ENCODE results near the gene TTLL13. TPM values are rescaled to one million over a fixed set of nuclear protein-coding genes. Genes with fewer than 3 reads are reported as not detected.
"Not testable (repeated sequence)": the region's sequence is repeated elsewhere in the genome, so short reads cannot be mapped to it uniquely, and the experiment has no call there.

TTLL13 gene
- total and polyA plus RNA-seq, 2 donors (not counting 1 experiment from before 2014, with no cell fraction given): 0.33 to 0.42 TPM

GRCh38 chr15:90293040-90293810 lies 43.9 kb downstream of the TTLL13 start:
- peak overlapping the region; percentile 58 for H2AFZ ChIP-seq (ENCODE audit: insufficient read depth, low read depth, low read length, poor library complexity, severe bottlenecking)
- H3K9ac ChIP-seq (ENCODE audit: low read length); H3K27ac Mint-ChIP-seq; H3K9me3 Mint-ChIP-seq (ENCODE audit: insufficient read depth); H3K9me3 ChIP-seq (ENCODE audit: control extremely low read depth in 1 of 3, control insufficient read depth in 2 of 3, insufficient read depth in 1 of 3, low read length in 2 of 3); intact Hi-C loops (cut with micrococcal nuclease); H4K20me1 ChIP-seq (ENCODE audit: control insufficient read depth, insufficient read depth, low read length, poor library complexity, severe bottlenecking); H3K4me1 Mint-ChIP-seq; H3K79me2 ChIP-seq (ENCODE audit: control insufficient read depth, insufficient read depth, low read length); H3K4me3 ChIP-seq (ENCODE audit: control extremely low read depth in 1 of 5, extremely low read depth in 1 of 5, insufficient read depth in 1 of 5, low read depth in 2 of 5, low read length in 4 of 5); H3K36me3 ChIP-seq (replicated peaks in 1 of 2; ENCODE audit: control extremely low read depth in 1 of 2, control insufficient read depth in 1 of 2, extremely low read depth in 1 of 2, insufficient read depth in 2 of 2, low read length in 1 of 2); H3K27ac ChIP-seq (ENCODE audit: low read length in 2 of 2); H3K27me3 ChIP-seq (replicated peaks in 1 of 4; ENCODE audit: control extremely low read depth in 1 of 4, control insufficient read depth in 3 of 4, insufficient read depth in 4 of 4, low read length in 3 of 4); H3K4me1 ChIP-seq (ENCODE audit: control insufficient read depth in 2 of 2, insufficient read depth in 2 of 2, low read length in 2 of 2); H3K27me3 Mint-ChIP-seq: not testable (repeated sequence)
- peak overlapping the region; percentile 53 for H3K4me2 ChIP-seq (replicated peaks; ENCODE audit: low read depth, low read length, poor library complexity, severe bottlenecking)
- ChIA-PET POLR2A (interaction anchor here (0.6 kb wide), 1 partner anchor 537 kb away, joined by 3 read pairs; no protein-coding TSS in a partner anchor), CTCF (interaction anchor here (0.6 to 1.9 kb wide), 24 partner anchors 8 to 979 kb away, joined by 3 to 9 read pairs (median 3); partner anchors contain the start of genes CIB1, HDDC3 and IDH2)
- H3K4me3 Mint-ChIP-seq: peak overlapping the region; percentile 34
- 33% methylated on average over 9 of the region's 13 CpGs for WGBS (ENCODE audit: insufficient coverage)
- peak; percentile 54 for ATAC-seq (ENCODE audit: low read depth)
- peak; percentile 86 for TF ChIP-seq CTCF (IDR thresholded peaks at IDR 0.05)
- peak; percentile 75 for DNase-seq

GRCh38 chr15:90294159-90294558 lies 44.8 kb downstream of the TTLL13 start:
- H3K9me3 ChIP-seq (ENCODE audit: control extremely low read depth in 1 of 3, control insufficient read depth in 2 of 3, insufficient read depth in 1 of 3, low read length in 2 of 3): peaks cover 0 to 5% (median 0%) of the 10 kb centered on the region in 3 donors
- H3K27ac Mint-ChIP-seq: no peak overlapping the region
- no peaks in the 10 kb centered on the region for H3K27me3 ChIP-seq (replicated peaks in 1 of 4; ENCODE audit: control extremely low read depth in 1 of 4, control insufficient read depth in 3 of 4, insufficient read depth in 4 of 4, low read length in 3 of 4)
- H3K36me3 ChIP-seq (replicated peaks in 1 of 2; ENCODE audit: control extremely low read depth in 1 of 2, control insufficient read depth in 1 of 2, extremely low read depth in 1 of 2, insufficient read depth in 2 of 2, low read length in 1 of 2): no peaks in the 10 kb centered on the region
- no peaks in the 10 kb centered on the region for H3K79me2 ChIP-seq (ENCODE audit: control insufficient read depth, insufficient read depth, low read length)
- no peak for ATAC-seq (ENCODE audit: low read depth)
- DNase-seq: no peak
- POLR2A ChIA-PET: no interaction called here
- CTCF ChIA-PET: interaction anchor here (1.0 to 1.7 kb wide), 9 partner anchors 10 to 978 kb away, joined by 3 to 9 read pairs (median 3); partner anchors contain the start of gene IDH2
- no peak overlapping the region for H3K27ac ChIP-seq (ENCODE audit: low read length in 2 of 2)
- no peaks in the 10 kb centered on the region for H3K27me3 Mint-ChIP-seq
- intact Hi-C loops (cut with micrococcal nuclease): no loop called here
- H3K4me3 ChIP-seq (ENCODE audit: control extremely low read depth in 1 of 5, extremely low read depth in 1 of 5, insufficient read depth in 1 of 5, low read depth in 2 of 5, low read length in 4 of 5): no peak overlapping the region
- TF ChIP-seq CTCF (IDR thresholded peaks at IDR 0.05): no peak
- no peak for TF ChIP-seq EZH2 (IDR thresholded peaks at IDR 0.05; ENCODE audit: borderline replicate concordance, insufficient read depth, low read depth, low read length, poor library complexity, severe bottlenecking)
- H3K4me1 Mint-ChIP-seq: peaks cover 9% of the 10 kb centered on the region
- no peak overlapping the region for H3K4me3 Mint-ChIP-seq
- H3K4me2 ChIP-seq (replicated peaks; ENCODE audit: low read depth, low read length, poor library complexity, severe bottlenecking): no peak overlapping the region
- H3K9ac ChIP-seq (ENCODE audit: low read length): no peak overlapping the region
- H3K9me3 Mint-ChIP-seq (ENCODE audit: insufficient read depth): no peaks in the 10 kb centered on the region
- peaks cover 0 to 7% of the 10 kb centered on the region in 2 donors for H3K4me1 ChIP-seq (ENCODE audit: control insufficient read depth in 2 of 2, insufficient read depth in 2 of 2, low read length in 2 of 2)
- 88% methylated on average over 6 of the region's 6 CpGs for WGBS (ENCODE audit: insufficient coverage)
- no peak overlapping the region for H2AFZ ChIP-seq (ENCODE audit: insufficient read depth, low read depth, low read length, poor library complexity, severe bottlenecking)
- no peaks in the 10 kb centered on the region for H4K20me1 ChIP-seq (ENCODE audit: control insufficient read depth, insufficient read depth, low read length, poor library complexity, severe bottlenecking)
